Panc1 (cell line): ENCODE results near the gene INHBB.

Experiments
- TCF7L2 ChIP-seq: IDR thresholded peaks from 2 replicates; pipeline ENCODE4 v1.6.1; 2011; ENCODE audit warnings: mild to moderate bottlenecking, low read depth, low read length, inconsistent platforms
- TF ChIP-seq, protein P1 (sequence below): fragments of 450-650 bp; IDR thresholded peaks from 2 replicates; pipeline ENCODE4 v1.5.1; 2017; ENCODE audit warnings: mild to moderate bottlenecking

DNA sequence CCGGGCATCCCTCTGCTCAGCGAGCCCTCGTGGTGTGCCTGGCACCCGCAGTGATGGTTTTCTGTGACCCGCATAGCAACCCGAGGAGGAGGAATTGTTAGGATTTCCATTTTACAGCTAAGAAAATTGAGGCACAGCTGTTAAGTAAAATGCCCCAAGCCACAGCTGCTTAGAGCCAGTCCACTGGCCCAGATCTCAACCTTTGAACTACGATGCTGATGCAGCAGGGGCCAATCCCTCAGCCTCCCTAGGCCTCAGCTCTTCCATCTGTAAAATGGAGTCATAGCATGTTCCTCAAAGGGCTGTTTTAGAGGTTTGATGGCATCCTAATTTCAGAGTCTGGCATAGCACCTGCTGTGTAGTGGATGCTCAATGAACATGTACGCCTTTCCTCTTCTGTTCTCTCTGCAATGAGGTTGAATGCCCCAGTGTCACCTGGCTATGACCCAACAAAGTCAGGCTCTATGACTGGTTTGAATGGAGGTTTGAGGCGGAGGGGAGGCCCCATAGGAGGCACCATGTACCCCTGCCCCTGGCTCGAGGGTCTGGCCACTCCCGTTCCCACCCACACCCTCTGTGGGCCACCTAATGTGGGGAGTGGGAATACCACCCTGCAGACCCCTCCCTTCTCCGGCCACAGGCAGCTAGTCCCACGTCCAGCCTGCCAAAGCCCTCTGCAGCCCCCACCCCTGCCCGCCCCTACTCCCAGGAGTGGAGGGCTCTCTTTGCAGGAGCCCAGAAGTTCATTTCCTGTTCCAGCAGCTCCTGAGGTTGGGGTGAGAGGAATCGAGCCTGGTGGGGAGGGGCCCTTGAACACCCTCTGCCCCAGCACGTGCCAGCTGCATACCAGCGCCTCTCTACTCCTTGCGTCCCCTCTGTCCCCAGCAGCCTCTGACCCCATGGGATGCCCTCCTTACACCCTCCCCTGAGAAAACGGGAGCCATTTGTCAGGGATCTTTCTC is 31.0 kb downstream of the INHBB start:
- TF ChIP-seq, protein P1, sequence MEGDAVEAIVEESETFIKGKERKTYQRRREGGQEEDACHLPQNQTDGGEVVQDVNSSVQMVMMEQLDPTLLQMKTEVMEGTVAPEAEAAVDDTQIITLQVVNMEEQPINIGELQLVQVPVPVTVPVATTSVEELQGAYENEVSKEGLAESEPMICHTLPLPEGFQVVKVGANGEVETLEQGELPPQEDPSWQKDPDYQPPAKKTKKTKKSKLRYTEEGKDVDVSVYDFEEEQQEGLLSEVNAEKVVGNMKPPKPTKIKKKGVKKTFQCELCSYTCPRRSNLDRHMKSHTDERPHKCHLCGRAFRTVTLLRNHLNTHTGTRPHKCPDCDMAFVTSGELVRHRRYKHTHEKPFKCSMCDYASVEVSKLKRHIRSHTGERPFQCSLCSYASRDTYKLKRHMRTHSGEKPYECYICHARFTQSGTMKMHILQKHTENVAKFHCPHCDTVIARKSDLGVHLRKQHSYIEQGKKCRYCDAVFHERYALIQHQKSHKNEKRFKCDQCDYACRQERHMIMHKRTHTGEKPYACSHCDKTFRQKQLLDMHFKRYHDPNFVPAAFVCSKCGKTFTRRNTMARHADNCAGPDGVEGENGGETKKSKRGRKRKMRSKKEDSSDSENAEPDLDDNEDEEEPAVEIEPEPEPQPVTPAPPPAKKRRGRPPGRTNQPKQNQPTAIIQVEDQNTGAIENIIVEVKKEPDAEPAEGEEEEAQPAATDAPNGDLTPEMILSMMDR, result no peak
- no peak for TF ChIP-seq TCF7L2
